KMS-11 (cell line): Measurements from ENCODE around the gene HFE.
"Not testable (repeated sequence)": the region's sequence is repeated elsewhere in the genome, so short reads cannot be mapped to it uniquely, and the experiment has no call there.

Experiments
- H2AFZ ChIP-seq: fragments of 200-600 bp; sonication (generic); 2 replicates; pipeline ENCODE4 v1.6.1; 2016; ENCODE audit warnings: antibody characterized with exemption, mixed run types, low read depth
- H3K27ac ChIP-seq: fragments of 200-600 bp; sonication (generic); 2 replicates; pipeline ENCODE4 v1.6.1; 2016; ENCODE audit warnings: mild to moderate bottlenecking, mixed run types
- H3K27me3 ChIP-seq: fragments of 200-600 bp; sonication (generic); 2 replicates; pipeline ENCODE4 v1.6.1; 2017; ENCODE audit warnings: mild to moderate bottlenecking, low read depth, mixed run types, moderate library complexity; ENCODE audit not compliant: insufficient read depth
- H3K36me3 ChIP-seq: fragments of 200-600 bp; sonication (generic); 2 replicates; pipeline ENCODE4 v1.6.1; 2017; ENCODE audit warnings: mild to moderate bottlenecking, mixed run types; ENCODE audit not compliant: insufficient read depth
- H3K4me1 ChIP-seq: fragments of 200-600 bp; sonication (generic); 2 replicates; pipeline ENCODE4 v1.6.1; 2016; ENCODE audit warnings: mild to moderate bottlenecking, low read depth, mixed run types; ENCODE audit not compliant: poor library complexity, severe bottlenecking
- H3K4me2 ChIP-seq: fragments of 200-600 bp; sonication (generic); 2 replicates; pipeline ENCODE4 v1.7.0; 2016; ENCODE audit warnings: mild to moderate bottlenecking, mixed run types
- H3K4me3 ChIP-seq: fragments of 200-600 bp; sonication (generic); IDR thresholded peaks from 2 replicates; pipeline ENCODE4 v1.6.1; 2017; ENCODE audit warnings: low read depth, low read length, mixed read lengths; ENCODE audit not compliant: insufficient read depth
- H3K79me2 ChIP-seq: fragments of 200-600 bp; sonication (generic); 2 replicates; pipeline ENCODE4 v1.6.1; 2016; ENCODE audit warnings: low read depth, mixed run types; ENCODE audit not compliant: insufficient read depth
- H3K9ac ChIP-seq: fragments of 200-600 bp; sonication (generic); 2 replicates; pipeline ENCODE4 v1.6.1; 2016; ENCODE audit warnings: mild to moderate bottlenecking, mixed run types
- H4K20me1 ChIP-seq: fragments of 200-600 bp; sonication (generic); 2 replicates; pipeline ENCODE4 v1.6.1; 2016; ENCODE audit warnings: mild to moderate bottlenecking, mixed run types; ENCODE audit not compliant: insufficient read depth
- CTCF ChIP-seq: fragments of 200-600 bp; sonication (generic); conservative IDR thresholded peaks from 2 replicates; pipeline ENCODE4 v1.6.1; 2017; ENCODE audit warnings: low read depth, mild to moderate bottlenecking, antibody characterized with exemption, low read length, moderate library complexity, mixed read lengths

Gene HFE

GRCh38 chr6:26056583-26057350 lies 30.5 kb upstream of the HFE start:
- Histone ChIP-seq H3K4me1 (peaks cover 20% of the 10 kb centered on the region), H3K36me3 (no peaks in the 10 kb centered on the region), H3K4me2 (peak overlapping the region; percentile 100), H2AFZ (peak overlapping the region; percentile 68), H3K4me3 (no peak overlapping the region), H3K27ac (peak overlapping the region; percentile 100), H3K9ac (peak overlapping the region; percentile 100), H3K79me2 (no peaks in the 10 kb centered on the region), H3K27me3 (no peaks in the 10 kb centered on the region), H4K20me1 (no peaks in the 10 kb centered on the region)
- TF ChIP-seq CTCF, result no peak

GRCh38 chr6:26057899-26058298 lies 29.3 kb upstream of the HFE start:
- H3K79me2 ChIP-seq, result no peaks in the 10 kb centered on the region
- peak overlapping the region; percentile 100 for H3K4me2 ChIP-seq
- H3K36me3 ChIP-seq, result no peaks in the 10 kb centered on the region
- H3K9ac ChIP-seq, result no peak overlapping the region; the same call in 1 of the 2 replicates
- H3K4me3 ChIP-seq, result no peak overlapping the region
- peaks cover 20% of the 10 kb centered on the region for H3K4me1 ChIP-seq
- no peaks in the 10 kb centered on the region for H4K20me1 ChIP-seq
- TF ChIP-seq CTCF, result no peak
- H3K27ac ChIP-seq, result peak overlapping the region; percentile 100; the same call in 1 of the 2 replicates
- H3K27me3 ChIP-seq, result no peaks in the 10 kb centered on the region
- H2AFZ ChIP-seq, result no peak overlapping the region

GRCh38 chr6:26058477-26059033 lies 28.7 kb upstream of the HFE start:
- H4K20me1 ChIP-seq, H3K9ac ChIP-seq, H3K27ac ChIP-seq, H3K36me3 ChIP-seq, H3K27me3 ChIP-seq, H3K4me2 ChIP-seq, H2AFZ ChIP-seq, H3K79me2 ChIP-seq, H3K4me3 ChIP-seq: not testable (repeated sequence)
- H3K4me1 ChIP-seq, result peaks cover 20% of the 10 kb centered on the region

GRCh38 chr6:26059941-26060340 lies 27.3 kb upstream of the HFE start:
- no peak overlapping the region for H3K9ac ChIP-seq
- peaks cover 13% of the 10 kb centered on the region for H3K4me1 ChIP-seq
- H3K27ac ChIP-seq, result no peak overlapping the region
- TF ChIP-seq CTCF, result no peak
- H3K27me3 ChIP-seq, result no peaks in the 10 kb centered on the region
- H4K20me1 ChIP-seq, result no peaks in the 10 kb centered on the region
- no peak overlapping the region for H3K4me2 ChIP-seq
- H3K36me3 ChIP-seq, result no peaks in the 10 kb centered on the region
- H3K79me2 ChIP-seq, result no peaks in the 10 kb centered on the region
- no peak overlapping the region for H3K4me3 ChIP-seq
- no peak overlapping the region for H2AFZ ChIP-seq
